ENCODE data around the gene SERPINA5.

Gene SERPINA5

DNA sequence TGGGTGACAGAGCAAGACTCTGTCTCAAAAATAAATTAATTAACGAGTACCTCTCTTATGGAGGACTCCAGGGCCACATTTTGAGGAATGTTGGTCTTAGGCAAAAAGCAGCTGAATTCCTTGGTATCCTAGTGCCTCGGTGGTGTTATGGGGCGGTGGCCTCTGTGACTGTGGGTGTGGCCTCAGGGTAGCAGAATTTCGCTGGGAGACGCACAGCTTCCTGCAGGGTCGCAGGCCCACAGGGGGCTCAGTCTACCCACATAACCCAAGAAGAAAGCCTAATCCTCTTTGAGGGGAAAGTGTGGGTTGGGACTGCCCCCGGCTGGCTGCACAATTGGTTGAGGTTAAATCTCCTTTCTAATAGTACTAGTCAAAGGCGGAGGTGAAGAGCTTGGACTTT, 31.2 kb upstream of the SERPINA5 start:
- no peak for DNase-seq

DNA sequence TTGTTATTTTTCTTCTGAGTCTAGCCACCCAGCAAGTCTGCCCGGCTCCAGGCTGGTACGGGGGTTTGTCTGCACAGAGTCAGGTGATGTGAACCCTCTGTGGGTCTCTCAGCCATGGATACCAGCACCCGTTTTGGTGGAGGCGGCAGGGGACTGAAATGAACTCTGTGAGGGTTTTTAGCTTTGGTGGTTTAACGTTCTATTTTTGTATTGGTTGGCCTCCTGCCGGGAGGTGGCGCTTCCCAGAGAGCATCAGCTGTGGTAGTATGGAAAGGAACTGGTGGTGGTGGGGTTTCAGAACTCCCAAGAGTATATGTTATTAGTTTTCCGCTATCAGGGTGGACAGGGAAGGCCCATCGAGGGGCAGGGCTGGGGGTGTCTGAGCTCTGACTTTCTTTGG, 25.2 kb upstream of the SERPINA5 start:
- DNase-seq, result no peak

DNA sequence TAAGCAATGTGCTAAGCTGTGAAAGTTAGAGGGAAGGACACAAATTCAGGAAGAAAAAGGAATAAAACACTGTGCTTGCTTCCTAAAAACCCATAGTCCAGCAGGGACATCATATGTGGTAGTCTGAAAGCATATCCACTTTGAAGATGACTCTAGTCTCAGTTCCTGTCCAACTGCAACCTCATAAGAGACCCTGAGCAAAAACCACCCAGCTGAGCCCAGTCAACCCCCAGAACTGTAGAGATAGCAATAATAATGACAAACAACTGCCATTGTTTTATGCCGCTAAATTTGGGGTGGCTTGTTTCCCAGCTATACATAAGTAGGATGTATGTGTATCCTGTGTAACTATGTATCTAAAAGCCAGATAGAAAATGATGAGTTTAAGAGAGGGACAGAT, 23.9 kb upstream of the SERPINA5 start:
- no peak for DNase-seq

DNA sequence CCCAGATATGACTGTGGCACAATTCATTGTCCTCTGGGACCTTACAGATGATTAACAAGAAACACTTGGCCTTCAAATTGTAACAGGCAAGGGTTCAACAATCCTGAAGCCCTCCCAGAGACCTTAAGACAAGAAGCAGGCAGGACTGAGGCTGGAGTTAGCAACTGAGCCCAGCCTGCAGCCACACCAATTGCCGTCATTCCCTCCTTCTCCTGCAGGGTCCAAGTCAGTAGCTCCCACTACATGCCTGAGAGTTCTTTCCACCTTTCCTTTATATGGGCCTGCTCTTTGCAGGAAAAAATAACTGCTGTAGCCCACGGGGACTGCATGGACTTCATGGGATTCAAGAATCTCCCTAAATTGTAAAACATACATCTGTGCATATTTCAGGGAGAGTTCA, 22.4 kb upstream of the SERPINA5 start:
- no peak for DNase-seq

DNA sequence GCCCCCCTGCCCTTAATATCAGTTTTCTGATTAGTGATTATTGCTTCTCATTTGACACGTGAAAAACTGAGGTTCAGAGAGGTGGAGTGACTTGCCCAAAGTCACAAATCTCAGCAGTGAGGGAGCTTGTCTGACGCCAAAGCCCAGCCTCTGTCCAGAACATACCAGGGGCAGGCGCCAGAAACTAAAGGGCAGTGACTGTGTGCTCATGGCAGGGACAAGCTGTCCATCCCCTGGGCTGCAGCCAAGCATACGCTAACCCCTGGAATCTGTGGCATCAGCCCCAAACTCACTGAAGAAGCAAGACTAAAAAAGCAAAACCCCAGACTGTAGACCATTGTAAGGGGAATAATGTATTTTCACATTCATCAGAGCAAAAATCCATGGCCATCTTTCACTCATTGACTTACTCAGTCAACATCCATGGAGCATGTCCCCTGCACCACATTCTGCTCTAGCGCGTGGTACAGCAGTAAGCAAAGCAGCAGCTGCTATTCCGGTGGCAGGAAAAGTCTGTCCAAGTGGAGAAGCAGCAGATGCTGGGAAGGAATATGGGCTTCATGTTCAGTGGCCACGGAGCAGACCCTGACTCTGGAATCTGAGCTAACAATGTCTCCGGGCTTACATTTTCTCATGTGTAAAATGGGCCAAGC, 21.5 kb upstream of the SERPINA5 start:
- no peak for DNase-seq

DNA sequence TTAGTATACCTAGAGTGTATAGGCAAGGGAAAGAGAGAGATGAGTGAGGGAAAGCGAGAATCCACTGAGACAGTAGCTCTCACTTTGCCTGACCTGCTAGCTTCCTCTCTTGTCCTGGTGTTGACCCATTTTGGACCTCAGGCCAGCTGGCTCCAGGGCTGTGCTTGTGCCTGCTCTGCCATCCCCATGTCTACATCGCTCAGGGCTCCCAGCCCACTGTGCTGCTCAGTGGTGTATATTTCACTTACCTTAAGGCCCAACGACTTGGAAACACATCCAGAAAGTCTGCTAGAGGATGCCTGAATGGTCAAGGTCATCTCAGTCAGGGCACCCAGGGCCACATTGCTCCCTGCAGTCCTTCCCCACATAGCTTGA, 20.9 kb upstream of the SERPINA5 start:
- DNase-seq, result no peak

DNA sequence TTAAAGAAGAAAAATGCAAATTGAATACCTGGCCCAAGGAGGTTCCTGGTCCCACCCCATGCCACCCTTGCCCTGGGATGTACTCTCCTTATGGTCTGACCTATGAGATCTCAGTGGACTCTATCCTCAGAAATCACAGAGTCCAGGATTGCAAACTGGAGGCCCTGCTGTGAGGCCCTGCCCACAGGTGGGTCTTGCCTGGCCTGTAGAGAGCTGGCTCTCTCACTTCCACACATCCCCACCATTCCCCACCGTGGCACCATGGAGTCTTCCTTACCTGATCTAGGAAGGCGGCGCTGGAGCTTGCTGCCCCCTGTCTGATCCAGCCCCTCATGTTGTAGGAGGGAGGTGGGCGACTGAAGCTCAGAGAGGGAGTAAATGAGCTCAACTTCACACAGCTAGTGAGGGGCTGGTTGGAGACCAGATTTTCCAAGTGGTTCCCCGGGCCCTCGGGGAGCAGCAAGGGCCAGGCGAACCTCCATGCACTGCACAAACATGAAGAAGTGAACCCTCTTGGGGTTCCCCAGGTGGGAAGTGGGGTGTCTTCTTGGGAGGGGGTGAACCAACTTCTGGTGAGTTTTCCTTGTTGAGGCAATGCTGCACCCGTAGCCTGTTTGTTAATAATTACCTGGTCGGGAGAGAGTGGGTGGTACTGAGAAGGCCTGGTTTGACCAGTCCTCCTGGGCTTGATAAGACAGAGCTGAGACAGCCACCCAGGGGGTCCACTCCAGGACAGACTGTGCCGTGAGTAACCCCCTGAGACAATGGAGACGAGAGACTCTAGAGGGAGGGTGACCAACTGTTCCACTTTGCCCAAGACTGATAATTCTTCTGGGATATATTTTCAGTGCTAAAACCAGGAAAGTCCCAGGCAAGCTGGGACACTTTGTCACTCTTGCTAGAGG, 20.2 kb upstream of the SERPINA5 start, which contains the start of gene SERPINA4:
Gene SERPINA4, plus strand, starts transcription at position 692 of the 905 bp plus-strand sequence. CDS start 2,041 bp downstream, outside the sequence.
- DNase-seq, result no peak

DNA sequence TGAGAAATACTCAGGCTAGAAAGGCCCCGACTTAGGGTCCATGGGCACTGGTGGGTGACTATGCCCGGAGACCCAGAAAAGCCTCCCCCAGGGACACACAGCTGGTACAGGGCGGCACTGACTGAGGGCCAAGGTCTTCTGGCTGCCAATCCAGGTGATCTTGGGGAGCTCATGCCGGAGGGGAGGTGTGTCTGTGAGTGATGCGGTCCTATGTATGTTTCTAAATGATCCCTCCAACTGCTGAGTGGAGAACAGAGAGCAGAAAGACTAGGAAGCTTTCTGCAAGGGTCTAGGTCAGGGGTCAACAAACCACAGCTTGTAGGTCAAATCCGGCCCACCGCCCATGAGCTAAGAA, 19.6 kb upstream of the SERPINA5 start:
- no peak for DNase-seq

DNA sequence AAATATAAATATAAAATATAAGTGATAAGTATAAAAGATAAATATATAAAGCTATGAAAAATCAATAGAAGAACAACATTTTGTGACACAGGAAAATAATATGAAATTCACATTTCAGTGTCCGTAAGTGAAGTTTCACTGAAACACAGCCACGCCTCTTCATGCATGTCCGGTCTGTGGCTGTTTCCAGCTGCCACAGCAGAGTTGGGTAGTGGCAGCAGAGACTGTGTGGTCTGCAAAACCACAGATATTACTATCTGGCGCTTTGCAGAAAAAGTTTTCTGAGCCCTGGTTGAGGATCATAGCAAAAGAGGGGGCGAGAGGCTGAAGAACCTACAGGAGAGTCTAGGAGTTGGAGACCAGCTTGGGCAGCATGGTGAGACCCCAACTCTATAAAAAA, 19.2 kb upstream of the SERPINA5 start:
- DNase-seq, result no peak

DNA sequence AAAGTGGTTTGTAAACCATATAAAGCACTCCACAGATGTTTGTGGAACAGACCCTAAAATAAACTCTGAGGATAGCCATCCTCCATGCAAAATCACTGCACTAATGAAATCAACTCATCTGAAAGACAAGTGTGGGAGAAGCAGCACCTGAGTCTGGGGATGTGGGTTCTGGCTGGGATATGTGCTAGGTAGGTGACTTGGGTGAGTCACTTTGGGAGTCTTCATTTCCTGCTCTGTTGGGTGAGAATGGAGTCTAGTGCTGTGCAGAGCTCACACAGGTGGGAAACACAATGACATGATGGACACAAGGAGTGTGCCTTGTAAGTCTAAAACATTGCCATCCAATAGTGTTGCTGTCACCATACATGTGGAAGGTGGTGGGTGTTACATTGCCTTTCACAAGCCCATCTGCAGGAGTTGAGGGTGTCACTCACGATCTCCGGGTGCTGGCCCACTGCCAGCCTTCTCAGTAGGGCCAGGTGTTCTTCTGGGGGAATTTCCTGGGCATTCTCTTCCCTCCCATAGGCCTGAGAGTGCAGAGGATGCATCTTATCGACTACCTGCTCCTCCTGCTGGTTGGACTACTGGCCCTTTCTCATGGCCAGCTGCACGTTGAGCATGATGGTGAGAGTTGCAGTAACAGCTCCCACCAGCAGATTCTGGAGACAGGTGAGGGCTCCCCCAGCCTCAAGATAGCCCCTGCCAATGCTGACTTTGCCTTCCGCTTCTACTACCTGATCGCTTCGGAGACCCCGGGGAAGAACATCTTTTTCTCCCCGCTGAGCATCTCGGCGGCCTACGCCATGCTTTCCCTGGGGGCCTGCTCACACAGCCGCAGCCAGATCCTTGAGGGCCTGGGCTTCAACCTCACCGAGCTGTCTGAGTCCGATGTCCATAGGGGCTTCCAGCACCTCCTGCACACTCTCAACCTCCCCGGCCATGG, 18.0 kb upstream of the SERPINA5 start:
- DNase-seq, result no peak

DNA sequence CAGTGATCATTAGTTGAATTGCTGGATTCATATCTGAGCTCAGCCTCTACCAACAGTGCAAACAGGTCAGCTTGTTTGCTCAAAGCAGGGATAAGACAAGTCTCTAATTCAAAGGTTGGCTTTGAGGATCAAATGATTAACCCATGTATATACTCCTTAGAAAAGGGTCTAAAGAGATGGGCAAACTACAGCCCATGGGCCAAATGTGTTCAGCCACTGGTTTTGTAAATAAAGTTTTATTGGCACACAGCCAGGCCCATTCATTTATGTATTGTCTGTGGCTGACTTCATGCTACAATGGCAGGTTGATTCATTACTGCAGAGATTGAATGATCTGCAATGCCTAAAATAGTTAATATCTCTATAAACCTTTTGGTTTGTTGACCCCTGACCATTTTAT, 16.8 kb upstream of the SERPINA5 start:
- no peak for DNase-seq

DNA sequence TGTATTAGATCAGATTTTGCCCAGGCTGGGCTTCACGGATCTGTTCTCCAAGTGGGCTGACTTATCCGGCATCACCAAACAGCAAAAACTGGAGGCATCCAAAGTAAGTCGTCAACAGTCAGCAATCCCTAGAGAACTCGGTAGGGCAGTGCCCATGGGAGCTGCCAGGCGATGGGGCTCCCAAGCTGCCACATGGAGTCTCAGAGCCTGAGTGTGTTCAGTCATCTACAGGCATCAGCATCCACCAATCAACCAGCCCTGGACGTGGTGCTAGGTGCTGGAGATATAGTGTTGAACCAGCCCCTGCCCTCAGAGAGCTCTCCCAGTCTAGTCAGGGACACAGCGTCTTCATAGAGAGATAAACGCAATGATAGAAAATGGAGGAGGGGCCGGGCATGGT, 13.0 kb upstream of the SERPINA5 start:
- DNase-seq, result no peak

DNA sequence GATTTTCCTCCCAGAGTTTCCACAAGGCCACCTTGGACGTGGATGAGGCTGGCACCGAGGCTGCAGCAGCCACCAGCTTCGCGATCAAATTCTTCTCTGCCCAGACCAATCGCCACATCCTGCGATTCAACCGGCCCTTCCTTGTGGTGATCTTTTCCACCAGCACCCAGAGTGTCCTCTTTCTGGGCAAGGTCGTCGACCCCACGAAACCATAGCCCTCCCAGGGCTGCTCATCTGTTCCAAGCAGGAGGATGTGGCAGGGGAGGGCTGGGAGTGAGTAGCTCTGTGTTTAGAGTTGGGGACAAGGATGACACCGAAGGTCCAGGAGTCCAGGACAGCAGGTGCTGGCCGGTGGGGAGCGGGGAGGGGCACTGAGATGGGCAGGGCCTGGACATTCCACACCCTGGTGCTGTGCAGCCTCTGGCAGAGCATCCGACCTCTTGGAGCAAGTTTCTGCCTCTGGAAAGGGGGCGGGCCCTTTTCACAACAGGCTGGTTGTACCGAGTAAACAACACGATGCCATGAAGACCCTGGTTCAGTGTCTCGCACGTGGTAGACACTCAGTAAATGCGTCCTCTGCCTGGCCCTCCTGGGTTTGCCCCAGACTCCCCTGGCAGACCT, 11.7 kb upstream of the SERPINA5 start:
- no peak for DNase-seq

DNA sequence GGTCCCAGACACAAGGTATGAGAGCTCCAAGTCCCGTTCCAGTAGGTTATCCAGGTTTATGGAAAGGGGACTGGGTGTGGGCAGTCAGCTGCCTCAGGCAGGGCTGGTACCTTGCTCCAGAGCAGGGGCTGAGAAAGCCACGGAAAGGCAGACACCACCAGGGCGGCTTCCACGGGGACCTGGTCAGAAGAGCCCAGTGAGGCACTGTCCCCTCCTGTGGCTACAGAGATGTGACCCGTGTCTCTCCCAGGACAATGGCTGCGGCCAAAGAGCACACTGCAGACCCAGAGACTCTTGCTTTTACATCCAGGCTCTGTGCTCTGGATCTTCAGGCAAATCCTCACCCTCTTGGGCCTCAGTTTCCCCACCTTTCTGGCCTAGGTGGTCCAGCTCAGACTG, 11.2 kb upstream of the SERPINA5 start:
- no peak for DNase-seq

DNA sequence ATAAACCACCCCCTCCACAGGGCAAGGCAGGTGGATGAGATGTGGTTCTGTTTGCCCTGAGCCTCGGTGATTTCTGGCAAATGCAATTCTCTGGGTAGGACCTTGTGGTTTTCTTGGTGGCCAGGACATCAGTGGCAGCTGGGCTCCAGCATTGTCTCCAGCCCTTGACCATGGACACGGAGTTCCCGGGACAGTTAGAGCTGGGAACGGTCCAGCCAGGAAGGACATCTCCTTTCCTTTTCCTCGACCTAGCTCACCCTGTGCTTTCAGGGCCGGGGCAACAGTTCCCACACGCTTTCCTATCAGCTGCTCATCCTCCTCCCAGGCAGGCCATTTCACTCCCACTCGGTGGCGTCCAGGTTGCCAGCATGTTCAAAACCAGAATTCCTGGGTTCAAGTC, 10.8 kb upstream of the SERPINA5 start:
- DNase-seq, result no peak

DNA sequence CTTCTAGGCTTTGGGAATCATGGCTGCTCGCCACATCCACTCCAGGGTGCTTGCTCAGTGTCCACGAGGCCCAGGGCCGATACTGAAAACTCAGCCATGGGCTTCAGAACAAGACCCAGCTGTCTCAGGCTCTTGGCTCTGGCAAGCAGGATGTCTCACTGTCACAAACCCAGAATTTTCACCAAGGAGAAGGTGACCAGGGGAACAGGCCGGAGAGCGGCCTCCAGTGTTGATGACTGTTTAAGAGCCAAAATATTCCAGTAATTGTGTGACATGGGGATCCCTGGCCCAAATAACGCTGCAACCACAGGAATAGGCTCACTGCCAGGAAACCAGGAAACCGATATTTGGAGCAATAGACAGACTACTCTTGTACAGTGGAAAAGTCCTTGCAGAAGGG, 9.8 kb upstream of the SERPINA5 start:
- no peak for DNase-seq

DNA sequence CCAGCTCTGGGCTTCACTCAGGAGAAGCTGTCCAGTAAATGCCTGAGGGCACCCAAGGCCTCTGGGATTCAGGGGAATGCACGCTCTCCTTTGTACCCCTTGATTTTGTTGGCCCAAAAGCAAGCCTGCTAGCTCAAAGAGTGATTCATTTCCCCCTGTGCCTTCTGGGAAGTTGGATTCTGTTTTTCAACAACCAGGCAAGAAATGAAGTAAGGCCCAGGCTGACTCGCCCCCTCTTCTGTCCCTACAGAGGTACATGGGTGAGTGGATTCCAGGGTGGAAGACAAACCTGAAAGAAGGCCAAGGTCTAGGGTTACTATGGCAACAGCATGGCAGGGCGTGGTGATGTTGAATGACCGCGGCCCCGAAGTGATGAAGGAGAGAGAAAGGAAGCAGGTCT, 9.3 kb upstream of the SERPINA5 start:
- DNase-seq, result no peak

DNA sequence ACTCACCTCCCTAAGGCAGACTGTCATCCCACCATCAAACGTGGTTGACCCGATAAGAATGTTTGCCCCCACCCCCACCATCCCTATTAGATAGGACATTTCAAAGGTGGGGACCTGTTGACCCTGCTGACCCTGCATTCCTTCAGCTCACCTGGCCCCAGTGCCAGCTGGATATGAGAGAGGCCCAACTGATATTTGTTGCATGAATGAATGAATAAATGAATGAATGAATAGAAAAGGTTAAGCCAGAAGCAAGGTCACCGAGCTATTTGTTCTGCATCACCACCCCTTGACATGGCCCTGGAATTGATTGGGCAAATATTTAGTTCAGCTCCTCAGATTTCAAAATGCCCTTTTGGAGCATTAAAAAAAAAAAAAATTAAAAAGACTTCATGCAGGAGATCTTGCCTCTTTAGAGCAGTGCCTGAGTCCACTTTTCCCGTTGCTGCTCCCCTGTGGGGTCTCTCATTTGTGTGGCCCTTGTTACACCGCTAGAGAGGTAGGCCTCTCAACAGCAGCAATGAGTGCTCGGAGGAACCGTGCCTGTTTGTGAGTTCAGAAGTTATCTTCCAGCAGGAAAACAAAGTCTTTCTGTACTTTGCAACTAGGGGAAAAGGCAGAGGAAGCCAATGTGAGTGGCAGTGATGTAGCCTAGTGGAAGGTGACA, 8.5 kb upstream of the SERPINA5 start:
- no peak for DNase-seq

DNA sequence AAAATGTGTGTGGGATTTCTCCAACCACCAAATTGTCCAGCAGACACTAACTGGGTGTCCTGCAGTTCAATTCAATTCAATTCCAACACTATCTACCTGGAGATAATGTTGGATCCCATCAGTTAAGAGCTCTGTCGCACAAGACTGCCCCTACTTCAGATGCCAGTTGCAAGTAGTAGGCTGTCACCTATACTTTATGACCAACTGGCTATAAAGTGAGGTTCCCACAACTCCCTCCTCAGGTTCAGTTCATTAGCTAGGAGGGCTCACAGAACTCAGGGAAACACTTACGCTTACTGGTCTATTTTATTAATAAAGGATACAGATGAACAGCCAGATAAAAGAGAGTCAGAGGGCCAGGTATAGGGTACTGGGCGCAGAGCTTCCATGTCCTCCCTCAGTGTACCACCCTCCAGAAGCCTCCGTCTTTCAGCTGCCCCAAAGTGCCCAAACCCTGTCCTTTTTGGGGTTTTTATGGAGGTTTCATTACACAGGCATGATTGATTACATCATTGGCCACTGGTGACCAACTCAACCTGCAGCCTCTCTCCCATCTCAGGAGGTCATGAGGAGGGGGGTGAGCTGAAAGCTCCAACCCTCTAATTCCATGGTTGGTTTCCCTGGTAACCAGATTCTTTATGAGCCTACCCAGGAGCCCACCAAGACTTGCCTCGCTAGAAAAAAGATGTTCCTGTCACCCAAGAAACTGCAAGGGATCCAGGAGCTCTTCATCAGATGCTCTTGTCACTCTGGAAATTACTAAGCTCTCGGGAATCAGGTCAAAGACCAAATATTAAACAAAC, 7.5 kb upstream of the SERPINA5 start:
- no peak for DNase-seq

DNA sequence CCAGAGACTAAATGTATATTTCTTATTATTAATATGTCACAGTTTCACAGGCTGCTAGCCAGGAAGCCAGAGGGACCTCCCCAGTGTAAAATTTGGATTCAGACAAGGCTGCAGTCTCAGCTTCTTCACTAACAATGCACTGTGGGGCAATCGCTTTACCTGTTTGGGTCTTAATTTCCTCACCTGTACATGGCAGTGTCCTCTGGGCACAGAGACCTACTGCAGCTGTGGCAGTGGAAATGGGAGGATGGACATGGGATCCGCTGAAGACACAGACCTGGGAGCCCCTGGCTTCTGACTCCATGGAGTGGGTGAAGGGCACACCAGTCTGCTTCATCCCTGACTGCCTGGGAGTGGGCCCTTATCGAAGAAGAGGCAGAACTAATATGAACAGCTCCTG, 6.9 kb upstream of the SERPINA5 start:
- no peak for DNase-seq

Data from stimulated activated CD4-positive, alpha-beta T cell treated with anti-CD3 and anti-CD28 coated beads, Interleukin-12 subunit alpha, Interleukin-12 subunit beta, amount 100 ng/mL, for 4 hours (primary cell).